H1 (cell line): Measurements from ENCODE around the gene MGARP. TPM values are rescaled to one million over a fixed set of nuclear protein-coding genes. Genes with fewer than 3 reads are reported as not detected.

Experiments
- CTCF ChIA-PET: fragments of 300-600 bp; sonication (Branson Sonifier 250); formaldehyde crosslinking; loops from one replicate; lab custom pipeline; 2021; ENCODE audit not compliant: partially characterized antibody; lab: Charles Lee
- POLR2A ChIA-PET: fragments of 300-600 bp; sonication (Branson Sonifier 250); formaldehyde crosslinking; loops from one replicate; lab custom pipeline; 2021; ENCODE audit warnings: inconsistent platforms; ENCODE audit not compliant: partially characterized antibody; lab: Charles Lee
- DNase-seq, 2 experiments: peaks; one replicate each; pipeline versions ENCODE4 v3.0.0 to v3.0.0-alpha.2; 2010 to 2022; ENCODE audit warnings: low spot score in 2 of 2, low read depth in 1 of 2, mixed read lengths in 1 of 2
- FAIRE-seq: peaks from 2 replicates; lab custom pipeline; 2011; peaks lifted over from hg19 to GRCh38; lab: Jason Lieb, UNC
- H2AFZ ChIP-seq: 2 replicates; pipeline ENCODE4 v1.8.1; 2012; ENCODE audit warnings: low read length, inconsistent platforms
- H2AK5ac ChIP-seq: 2 replicates; pipeline ENCODE4 v1.6.1; 2013; ENCODE audit warnings: low read depth, low read length
- H2BK120ac ChIP-seq: replicated peaks from 2 replicates; pipeline ENCODE3; 2013; ENCODE audit warnings: low read depth, low read length, inconsistent platforms
- H2BK12ac ChIP-seq: 2 replicates; pipeline ENCODE4 v1.6.1; 2013; ENCODE audit warnings: low read depth, low read length
- H2BK15ac ChIP-seq: 2 replicates; pipeline ENCODE4 v1.6.1; 2013; ENCODE audit warnings: low read length
- H2BK20ac ChIP-seq: 2 replicates; pipeline ENCODE4 v1.6.1; 2013; ENCODE audit warnings: low read length
- H2BK5ac ChIP-seq: 2 replicates; pipeline ENCODE4 v1.6.1; 2013; ENCODE audit warnings: low read depth, low read length
- H3K14ac ChIP-seq: 2 replicates; pipeline ENCODE4 v1.6.1; 2013; ENCODE audit warnings: inconsistent platforms; ENCODE audit not compliant: insufficient read length
- H3K18ac ChIP-seq: 2 replicates; pipeline ENCODE4 v1.6.1; 2013; ENCODE audit warnings: low read length; ENCODE audit errors: extremely low read depth
- H3K23ac ChIP-seq: 2 replicates; pipeline ENCODE4 v1.6.1; 2013; ENCODE audit warnings: inconsistent platforms; ENCODE audit not compliant: insufficient read length
- H3K23me2 ChIP-seq: 2 replicates; pipeline ENCODE4 v1.6.1; 2013; ENCODE audit warnings: low read depth, low read length
- H3K27ac ChIP-seq: 2 replicates; pipeline ENCODE4 v1.6.1; 2011; ENCODE audit warnings: low read depth, low read length, inconsistent platforms
- H3K27me3 ChIP-seq, 4 experiments: replicated peaks in 1 of 4; 1 replicate in 1 of 4; 2 replicates in 3 of 4; pipeline versions ENCODE4 v1.6.1 to v1.8.1; 2011 to 2013; ENCODE audit warnings: low read length in 3 of 4, mild to moderate bottlenecking in 3 of 4, inconsistent platforms in 2 of 4, mixed read lengths in 2 of 4, moderate library complexity in 1 of 4; ENCODE audit not compliant: control insufficient read depth in 3 of 4, insufficient read depth in 3 of 4; ENCODE audit errors: extremely low read depth in 1 of 4
- H3K36me3 ChIP-seq, 4 experiments: 2 replicates each; pipeline versions ENCODE4 v1.6.1 to v1.8.1; 2011 to 2013; ENCODE audit warnings: mild to moderate bottlenecking in 4 of 4, low read length in 3 of 4, moderate library complexity in 2 of 4, control low read depth in 1 of 4, inconsistent platforms in 1 of 4; ENCODE audit not compliant: insufficient read depth in 4 of 4, control insufficient read depth in 2 of 4
- H3K4ac ChIP-seq: replicated peaks from 2 replicates; pipeline ENCODE3; 2013; ENCODE audit warnings: low read length, low read depth, mixed read lengths, inconsistent platforms; ENCODE audit not compliant: insufficient read length
- H3K4me1 ChIP-seq, 4 experiments: replicated peaks in 1 of 4; 1 replicate in 1 of 4; 2 replicates in 3 of 4; pipeline versions ENCODE4 v1.6.1 to v1.8.1; 2011 to 2013; ENCODE audit warnings: low read length in 3 of 4, inconsistent platforms in 2 of 4, mixed read lengths in 1 of 4; ENCODE audit not compliant: insufficient read depth in 4 of 4, control insufficient read depth in 3 of 4
- H3K4me2 ChIP-seq, 2 experiments: 2 replicates each; pipeline versions ENCODE4 v1.6.1 to v1.8.1; 2011 to 2013; ENCODE audit warnings: low read depth in 2 of 2, low read length in 2 of 2, control low read depth in 1 of 2, inconsistent platforms in 1 of 2, mild to moderate bottlenecking in 1 of 2; ENCODE audit not compliant: insufficient read depth in 1 of 2
- H3K4me3 ChIP-seq, 4 experiments: fragments of 200-600, 300-600 bp in 1 of 4; sonication (generic), shearing (Covaris generic), sonication (Bioruptor Twin) in 1 of 4; 2 replicates each; pipeline versions ENCODE4 v1.5.1 to v1.8.1; 2011 to 2016; ENCODE audit warnings: low read length in 4 of 4, low read depth in 3 of 4, control low read depth in 2 of 4, inconsistent platforms in 2 of 4, mild to moderate bottlenecking in 2 of 4, mixed read lengths in 1 of 4, moderate library complexity in 1 of 4; ENCODE audit not compliant: insufficient read depth in 2 of 4; ENCODE audit errors: extremely low read depth in 1 of 4
- H3K56ac ChIP-seq: replicated peaks from 2 replicates; pipeline ENCODE3; 2013; ENCODE audit warnings: low read depth, mild to moderate bottlenecking, mixed read lengths, low read length, inconsistent platforms; ENCODE audit not compliant: insufficient read length
- H3K79me1 ChIP-seq: 2 replicates; pipeline ENCODE4 v1.6.1; 2013; ENCODE audit warnings: low read depth, low read length, control low read depth
- H3K79me2 ChIP-seq, 2 experiments: 2 replicates each; pipeline versions ENCODE4 v1.6.1 to v1.8.1; 2012 to 2013; ENCODE audit warnings: low read length in 2 of 2, mild to moderate bottlenecking in 2 of 2, inconsistent platforms in 1 of 2; ENCODE audit not compliant: insufficient read depth in 2 of 2, control insufficient read depth in 1 of 2
- H3K9ac ChIP-seq, 4 experiments: replicated peaks in 1 of 4; 1 replicate in 1 of 4; 2 replicates in 3 of 4; pipeline versions ENCODE4 v1.6.1 to v1.8.1; 2011 to 2013; ENCODE audit warnings: low read depth in 3 of 4, low read length in 3 of 4, control low read depth in 2 of 4, mild to moderate bottlenecking in 2 of 4, moderate library complexity in 2 of 4, inconsistent platforms in 1 of 4; ENCODE audit errors: extremely low read depth in 1 of 4
- H3K9me3 ChIP-seq, 2 experiments: 2 replicates each; pipeline versions ENCODE4 v1.6.1 to v1.8.1; 2012 to 2013; ENCODE audit warnings: mild to moderate bottlenecking in 2 of 2, moderate library complexity in 2 of 2, control low read depth in 1 of 2, inconsistent platforms in 1 of 2, low read depth in 1 of 2, low read length in 1 of 2, mixed read lengths in 1 of 2; ENCODE audit not compliant: insufficient read depth in 2 of 2
- H4K20me1 ChIP-seq, 2 experiments: replicated peaks in 1 of 2; 2 replicates each; pipeline versions ENCODE3 to v1.8.1; 2011 to 2013; ENCODE audit warnings: inconsistent platforms in 2 of 2, low read length in 2 of 2, mild to moderate bottlenecking in 1 of 2; ENCODE audit not compliant: insufficient read depth in 2 of 2, control insufficient read depth in 1 of 2
- H4K5ac ChIP-seq: 2 replicates; pipeline ENCODE4 v1.6.1; 2013; ENCODE audit warnings: low read length, low read depth, mixed read lengths, inconsistent platforms; ENCODE audit not compliant: insufficient read length
- H4K8ac ChIP-seq: 2 replicates; pipeline ENCODE4 v1.8.0; 2013; ENCODE audit warnings: mild to moderate bottlenecking, moderate library complexity, low read length, inconsistent platforms; ENCODE audit not compliant: insufficient read depth; ENCODE audit errors: extremely low read depth
- H4K91ac ChIP-seq: replicated peaks from 2 replicates; pipeline ENCODE3; 2013; ENCODE audit warnings: low read length, mixed read lengths, inconsistent platforms; ENCODE audit not compliant: insufficient read length
- BRCA1 ChIP-seq: IDR thresholded peaks from 2 replicates; pipeline ENCODE4 v1.6.1; 2012; ENCODE audit warnings: low read depth, low read length, improper control_type of control experiment
- TEAD4 ChIP-seq: IDR thresholded peaks from 2 replicates; pipeline ENCODE4 v1.6.1; 2012; ENCODE audit warnings: low read depth, low read length, inconsistent platforms, mixed read lengths
- WGBS, 2 experiments: shearing (Covaris generic) in 1 of 2; methylation state at CpG; one replicate each; pipeline versions ENCODE4 v1.1.6 to v1.1.7; 2013 to 2015; ENCODE audit warnings: low lambda C conversion rate in 2 of 2, mixed read lengths in 2 of 2, inconsistent platforms in 1 of 2, low coverage in 1 of 2, missing lambda C conversion rate in 1 of 2; ENCODE audit not compliant: insufficient replicate concordance in 2 of 2, insufficient coverage in 1 of 2, insufficient read length in 1 of 2; ENCODE audit errors: extremely low coverage in 1 of 2, missing lambda C conversion rate in 1 of 2; 5-methylcytosine and 5-hydroxymethylcytosine counted together
- polyA plus RNA-seq, 7 experiments: library from polyadenylated mRNA; depleted of rRNA in 3 of 7; stranded (reverse) in 5 of 7; unstranded in 2 of 7; fragments of >200 nt in 5 of 7; fragments of 200-250 nt in 2 of 7; gene quantifications; 1 replicate in 5 of 7; 2 replicates in 1 of 7; 4 replicates in 1 of 7; pipeline versions ENCODE4 v1.2.1 to v1.2.3, GENCODE V29; 2011 to 2013; ENCODE audit warnings: missing spikeins in 2 of 7, mixed read lengths in 2 of 7
- total RNA-seq: library from RNA; stranded (reverse); fragmentation: NEBNext Ultra II Directional; extraction: Animal tissue kit (Norgen Biotek cat#: 25700); gene quantifications from 2 replicates; pipeline ENCODE4 v1.2.1, GENCODE V29; 2021

Gene MGARP
- total and polyA plus RNA-seq, 2 of the 8 experiments (the other 6 are each of a cell fraction or from before 2014, with no cell fraction given): 2.8 to 4.5 TPM

DNA sequence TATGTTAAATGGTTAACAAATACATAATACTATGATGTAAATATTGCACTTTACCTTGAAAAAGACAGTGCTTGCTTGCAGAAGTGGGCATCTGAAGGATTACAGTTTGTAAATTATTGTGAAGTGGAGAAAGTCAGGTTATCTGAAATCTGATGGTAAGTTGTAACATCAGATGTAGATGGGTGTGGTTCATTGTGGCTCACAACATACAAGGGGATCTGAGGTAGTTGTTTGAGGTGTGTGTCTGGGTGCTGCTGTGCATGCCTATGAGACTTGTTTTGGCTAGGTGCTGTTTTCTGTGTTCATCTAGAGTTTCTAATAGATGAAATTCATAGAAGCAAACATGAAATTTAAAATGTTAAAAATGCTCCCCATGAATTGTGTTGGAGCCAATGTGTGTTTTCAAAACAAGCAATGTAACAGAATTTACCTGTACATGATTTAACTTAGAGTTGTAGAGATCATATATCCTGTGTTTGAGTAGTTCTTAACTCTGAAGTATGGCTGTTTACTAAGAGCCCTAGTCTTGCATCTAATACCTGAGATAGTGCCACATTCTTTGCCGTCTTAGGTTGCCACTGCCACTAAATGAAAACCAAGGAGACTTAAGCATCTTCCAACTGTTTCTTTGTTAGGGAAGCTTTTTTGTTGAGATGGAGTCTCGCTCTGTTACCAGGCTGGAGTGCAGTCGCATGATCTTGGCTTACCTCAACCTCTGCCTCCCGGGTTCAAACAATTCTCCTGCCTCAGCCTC, 34.2 kb upstream of the MGARP start:
- no peak for DNase-seq
- Histone ChIP-seq H4K91ac (no peak overlapping the region), H2BK120ac (peak overlapping the region; percentile 61), H3K18ac (no peak overlapping the region), H2BK15ac (0 out of 2 replicates have a peak overlapping the region, but pooled peaks have one; percentile 49), H3K23me2 (no peaks in the 10 kb centered on the region), H3K27ac (no peak overlapping the region), H3K14ac (no peak overlapping the region), H3K79me1 (no peaks in the 10 kb centered on the region), H3K27me3 (no peaks in the 10 kb centered on the region), H2BK12ac (no peak overlapping the region), H3K79me2 (peaks cover 44 to 99% of the 10 kb centered on the region in 2 experiments), H3K9me3 (no peaks in the 10 kb centered on the region), H3K4ac (no peak overlapping the region), H3K56ac (no peak overlapping the region), H3K36me3 (no peaks in the 10 kb centered on the region), H3K9ac (no peak overlapping the region), H3K4me3 (peak overlapping the region in 1 of 4 experiments; percentile 28; a peak in 1 of 8 replicates), H4K8ac (no peak overlapping the region), H2BK20ac (no peak overlapping the region), H3K4me2 (peak overlapping the region; percentile 5 to 34; a peak in 2 of 4 replicates), H3K23ac (no peak overlapping the region), H2AFZ (no peak overlapping the region), H3K4me1 (peaks cover 5 to 10% (median 5%) of the 10 kb centered on the region in 4 experiments), H2AK5ac (no peak overlapping the region), H2BK5ac (no peak overlapping the region), H4K20me1 (peaks cover 11 to 17% of the 10 kb centered on the region in 2 experiments), H4K5ac (no peak overlapping the region)
- ChIA-PET POLR2A (interaction anchor here (0.6 to 0.9 kb wide), 3 partner anchors 11 to 368 kb away, joined by 3 read pairs; partner anchors contain the start of gene NAA15), CTCF (interaction anchor here (0.8 to 1.3 kb wide), 2 partner anchors 14 to 284 kb away, joined by 3 read pairs; no protein-coding TSS in a partner anchor)
- WGBS, 2 experiments: 53% methylated on average over 4 of the region's 4 CpGs; no CpG with 5 or more reads in 1 of the 2 experiments
- TF ChIP-seq TEAD4 (0 out of 2 replicates have a peak, but pooled peaks have one; percentile 35), BRCA1 (no peak)
- FAIRE-seq: peak; percentile 28
